Measurements from ENCODE around the gene ENTR1.
"Not testable (repeated sequence)": the region's sequence is repeated elsewhere in the genome, so short reads cannot be mapped to it uniquely, and the experiment has no call there.

Gene ENTR1

GRCh38 chr9:136438548-136439480, 28.4 kb upstream of the ENTR1 start:
- peak; percentile 48 for DNase-seq (ENCODE audit: low read depth)

- DNase-seq (ENCODE audit: low read depth), result peak; percentile 39
Observed at GRCh38 chr9:136437839-136438547, 27.6 kb upstream of the ENTR1 start.

GRCh38 chr9:136437430-136437829, 27.0 kb upstream of the ENTR1 start:
- no peak for DNase-seq (ENCODE audit: low read depth)

GRCh38 chr9:136436055-136436634, 25.7 kb upstream of the ENTR1 start:
- no peak for DNase-seq (ENCODE audit: low read depth)

GRCh38 chr9:136434580-136435169, 24.3 kb upstream of the ENTR1 start:
- no peak for DNase-seq (ENCODE audit: low read depth)

- no peak for DNase-seq (ENCODE audit: low read depth)
Observed at GRCh38 chr9:136433849-136434579, 23.6 kb upstream of the ENTR1 start.

- DNase-seq (ENCODE audit: low read depth), result no peak
Observed at GRCh38 chr9:136433043-136433715, 22.8 kb upstream of the ENTR1 start.

GRCh38 chr9:136432591-136432990, 22.2 kb upstream of the ENTR1 start:
- no peak for DNase-seq (ENCODE audit: low read depth)

- DNase-seq (ENCODE audit: low read depth), result no peak
Observed at GRCh38 chr9:136431782-136432350, 21.5 kb upstream of the ENTR1 start.

- DNase-seq (ENCODE audit: low read depth), result no peak
Observed at GRCh38 chr9:136430588-136431234, 20.3 kb upstream of the ENTR1 start.

GRCh38 chr9:136429683-136430491, 19.5 kb upstream of the ENTR1 start:
- DNase-seq (ENCODE audit: low read depth), result no peak

GRCh38 chr9:136429075-136429628, 18.7 kb upstream of the ENTR1 start:
- no peak for DNase-seq (ENCODE audit: low read depth)

GRCh38 chr9:136426787-136427186, 16.4 kb upstream of the ENTR1 start:
- no peak for DNase-seq (ENCODE audit: low read depth)

- DNase-seq (ENCODE audit: low read depth), result not testable (repeated sequence)
Observed at GRCh38 chr9:136425367-136425766, 15.0 kb upstream of the ENTR1 start.

- no peak for DNase-seq (ENCODE audit: low read depth)
Observed at GRCh38 chr9:136424750-136425362, 14.4 kb upstream of the ENTR1 start.

- no peak for DNase-seq (ENCODE audit: low read depth)
Observed at GRCh38 chr9:136423432-136424146, 13.2 kb upstream of the ENTR1 start.

- DNase-seq (ENCODE audit: low read depth), result no peak
Observed at GRCh38 chr9:136422876-136423275, 12.5 kb upstream of the ENTR1 start.

- DNase-seq (ENCODE audit: low read depth), result no peak
Observed at GRCh38 chr9:136421791-136422190, 11.4 kb upstream of the ENTR1 start.
